HG03066 (cell line): ENCODE measurements around the gene SMARCA1.

Experiments
- ATAC-seq: cut with Tn5 transposase; IDR thresholded peaks from one replicate; pipeline ENCODE4 v1.9.1; 2021; ENCODE audit warnings: low read depth; ENCODE audit not compliant: unreplicated experiment

Gene SMARCA1

GRCh38 chrX:129462707-129463106 lies 60.6 kb downstream of the SMARCA1 start:
- no peak for ATAC-seq

GRCh38 chrX:129461801-129462456 lies 61.4 kb downstream of the SMARCA1 start:
- ATAC-seq = no peak

- no peak for ATAC-seq
These were observed 70.8 kb downstream of the SMARCA1 start for GRCh38 chrX:129452523-129452922.

GRCh38 chrX:129450123-129450522 lies 73.2 kb downstream of the SMARCA1 start:
- no peak for ATAC-seq

- no peak for ATAC-seq
These were observed 74.1 kb downstream of the SMARCA1 start for GRCh38 chrX:129449148-129449547.

GRCh38 chrX:129445436-129445835 lies 77.9 kb downstream of the SMARCA1 start:
- no peak for ATAC-seq

- no peak for ATAC-seq
These were observed 89.3 kb downstream of the SMARCA1 start for GRCh38 chrX:129433945-129434344.

- ATAC-seq = no peak
These were observed 89.8 kb downstream of the SMARCA1 start for GRCh38 chrX:129433461-129433860.

- ATAC-seq = no peak
These were observed 96.0 kb downstream of the SMARCA1 start for GRCh38 chrX:129427267-129427666.

GRCh38 chrX:129423191-129423590 lies 100.1 kb downstream of the SMARCA1 start:
- ATAC-seq = no peak

GRCh38 chrX:129404670-129405008 lies 118.7 kb downstream of the SMARCA1 start:
- ATAC-seq = no peak

GRCh38 chrX:129403974-129404669 lies 119.2 kb downstream of the SMARCA1 start:
- no peak for ATAC-seq
